Measurements from ENCODE around the gene SERF1B.
"Not testable (repeated sequence)": the region's sequence is repeated elsewhere in the genome, so short reads cannot be mapped to it uniquely, and the experiment has no call there.

SERF1B gene

GRCh38 chr5:70025106-70025844, at the start of gene SERF1B:
Gene SERF1B, plus strand, starts transcription at chr5:70025251. Its CDS starts 201 bp downstream, at chr5:70025452.
- DNase-seq = not testable (repeated sequence)

DNA sequence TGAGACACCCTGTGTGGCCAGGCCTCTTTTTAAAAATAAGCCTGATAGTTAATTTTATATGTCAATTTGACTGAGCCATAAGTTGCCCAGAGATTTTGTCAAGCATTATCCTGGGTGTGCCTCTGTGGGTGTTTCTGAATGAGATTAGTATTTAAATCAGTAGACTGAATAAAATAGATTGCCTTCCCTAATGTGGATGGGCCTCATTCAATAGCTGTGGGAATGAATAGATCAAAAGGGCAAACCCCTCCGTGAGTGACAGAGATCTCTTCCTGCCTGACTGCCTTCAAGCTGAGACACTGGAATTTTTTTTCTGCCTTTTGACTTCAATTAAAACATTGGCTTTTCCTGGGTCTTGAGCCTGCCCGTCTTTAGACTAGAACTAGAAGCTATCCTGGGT, 33.3 kb upstream of the SERF1B start:
- not testable (repeated sequence) for DNase-seq

DNA sequence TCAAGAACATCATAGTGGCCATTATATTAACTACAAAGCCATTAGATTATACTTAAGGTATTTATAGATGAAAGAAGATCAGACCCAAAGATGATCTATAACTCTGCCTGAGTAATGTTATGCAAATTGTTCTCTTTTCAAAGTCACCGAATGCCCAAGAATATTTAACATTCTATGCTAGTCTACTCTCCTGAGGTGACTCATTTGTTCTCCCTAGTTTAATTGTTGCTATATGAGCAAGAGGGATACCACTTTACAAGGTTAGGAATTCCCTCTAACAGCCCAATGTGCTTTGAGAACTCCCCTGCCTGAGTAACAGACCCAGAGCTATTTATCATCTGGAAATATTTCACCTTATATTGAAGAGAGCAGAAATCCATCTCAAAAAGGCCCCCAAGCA, 29.5 kb upstream of the SERF1B start:
- DNase-seq = not testable (repeated sequence)

DNA sequence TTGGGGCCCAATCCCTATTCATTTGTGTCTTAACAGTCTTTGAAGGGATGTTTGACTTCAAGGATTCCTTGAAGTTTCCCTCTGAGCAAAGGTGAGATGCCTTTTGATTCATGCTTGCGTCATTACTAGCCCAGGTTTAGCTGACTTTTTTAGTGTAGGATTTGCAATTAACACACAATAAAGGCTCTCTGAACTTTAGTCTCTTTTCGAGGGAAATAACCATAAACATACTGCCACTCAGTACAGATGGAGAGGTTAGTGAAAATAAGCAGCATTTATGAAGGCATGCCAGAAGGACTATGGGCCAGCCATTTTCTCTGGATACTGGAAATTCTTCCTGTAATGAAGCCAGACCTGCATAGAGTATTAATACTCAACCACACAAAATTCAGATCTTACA, 4.4 kb upstream of the SERF1B start:
- DNase-seq = not testable (repeated sequence)

DNA sequence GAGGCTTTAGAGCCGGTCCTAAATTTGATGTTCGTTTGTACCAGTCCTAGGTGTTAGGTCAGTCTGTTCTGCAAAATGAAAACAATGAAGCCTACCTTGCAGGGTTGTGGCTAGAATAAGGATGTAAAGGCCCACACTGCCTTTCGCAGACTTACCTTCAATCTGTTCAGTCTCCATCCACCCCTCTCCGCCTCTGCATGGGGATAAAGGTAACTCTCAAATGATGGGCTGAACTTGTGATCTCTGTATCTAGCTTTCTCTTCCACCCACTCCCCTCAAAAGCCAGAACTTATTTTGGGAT, 744 bp downstream of the SERF1B start:
- not testable (repeated sequence) for DNase-seq

DNA sequence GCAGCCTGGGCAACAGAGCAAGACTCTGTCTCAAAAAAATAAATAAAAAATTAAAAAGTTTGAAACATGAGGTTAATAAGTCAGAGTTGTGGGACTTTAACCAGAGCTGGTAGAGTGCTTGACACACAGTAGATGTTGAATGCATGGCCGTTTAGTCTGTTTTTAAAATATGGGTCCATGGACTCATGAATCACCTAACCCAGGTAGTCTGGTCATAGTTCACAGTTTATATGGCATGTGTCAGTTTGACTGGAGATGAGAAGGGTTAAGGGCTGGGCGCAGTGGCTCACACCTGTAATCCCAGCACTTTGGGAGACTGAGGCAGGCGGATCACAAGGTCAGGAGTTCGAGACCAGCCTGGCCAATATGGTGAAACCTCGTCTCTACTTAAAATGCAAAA, 6.2 kb downstream of the SERF1B start:
- DNase-seq = not testable (repeated sequence)

GRCh38 chr5:70041411-70041810, 16.4 kb downstream of the SERF1B start:
- DNase-seq = not testable (repeated sequence)

- DNase-seq = not testable (repeated sequence)
Measured at GRCh38 chr5:70049790-70050142, 24.7 kb downstream of the SERF1B start.

GRCh38 chr5:70056289-70056942, 31.4 kb downstream of the SERF1B start:
- not testable (repeated sequence) for DNase-seq

GRCh38 chr5:70057140-70057539, 32.1 kb downstream of the SERF1B start:
- DNase-seq = not testable (repeated sequence)

DNA sequence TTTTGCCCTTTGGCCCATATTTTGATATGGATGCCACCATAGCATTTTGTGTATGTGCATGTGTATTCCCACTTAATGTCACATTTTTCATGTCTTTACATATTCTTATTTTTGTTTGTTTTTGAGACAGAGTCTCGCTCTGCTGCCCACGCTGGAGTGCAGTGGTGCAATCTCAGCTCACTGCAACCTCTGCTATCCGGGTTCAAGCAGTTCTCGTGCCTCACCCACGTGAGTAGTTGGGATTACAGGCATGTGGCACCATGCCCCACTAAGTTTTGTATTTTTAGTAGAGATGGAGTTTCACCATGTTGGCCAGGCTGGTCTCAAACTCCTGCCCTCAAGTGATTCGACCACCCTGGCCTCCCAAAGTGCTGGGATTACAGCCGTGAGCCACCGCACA, 52.6 kb downstream of the SERF1B start:
- not testable (repeated sequence) for DNase-seq

GRCh38 chr5:70088907-70089464, 63.9 kb downstream of the SERF1B start:
- not testable (repeated sequence) for DNase-seq

DNA sequence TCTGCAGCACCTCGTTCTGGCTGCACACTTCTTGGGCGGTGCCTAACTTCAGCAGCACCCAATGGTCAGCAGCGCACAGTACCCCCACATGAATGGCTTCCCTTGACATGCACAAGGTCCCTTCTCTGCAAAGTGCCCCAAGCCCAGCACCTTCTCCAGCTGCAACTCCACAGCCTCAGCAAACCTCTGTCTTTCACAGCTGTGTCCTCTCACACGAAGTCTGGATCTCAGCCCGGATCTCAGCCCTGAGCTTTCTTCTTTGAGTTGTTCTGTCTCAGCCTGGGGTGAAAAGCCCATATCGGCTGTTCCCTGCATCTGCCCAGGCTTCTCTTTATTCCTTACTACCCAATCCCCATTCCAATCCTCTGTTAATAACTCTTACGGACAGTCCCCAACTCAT, 66.7 kb downstream of the SERF1B start:
- not testable (repeated sequence) for DNase-seq

Measured in stimulated activated CD4-positive, alpha-beta T cell treated with anti-CD3 and anti-CD28 coated beads, Interleukin-2, amount 100 ng/mL, for 48 hours (primary cell).